Hematopoietic multipotent progenitor cell (in vitro differentiated cells): Measurements from ENCODE around the gene GFRA3. TPM values are rescaled to one million over a fixed set of nuclear protein-coding genes. Genes with fewer than 3 reads are reported as not detected.
"Not testable (repeated sequence)": the region's sequence is repeated elsewhere in the genome, so short reads cannot be mapped to it uniquely, and the experiment has no call there.

Source experiments
- DNase-seq, 3 donors: peaks; one replicate each; pipeline ENCODE4 v3.0.0-alpha.2; 2011 to 2015; ENCODE audit warnings: low read depth in 2 of 3, low spot score in 2 of 3
- total RNA-seq: library from RNA; depleted of rRNA; stranded (reverse); fragments of >200 nt; gene quantifications from one replicate; pipeline ENCODE4 v1.2.3, GENCODE V29; 2012

GFRA3 gene
- total RNA-seq, 1 donor = 0.27 TPM

- not testable (repeated sequence) for DNase-seq
Observed at GRCh38 chr5:138247800-138248199, 26.6 kb downstream of the GFRA3 start.

GRCh38 chr5:138246822-138247221, 27.6 kb downstream of the GFRA3 start:
- no peak for DNase-seq

- no peak for DNase-seq
Observed at GRCh38 chr5:138246334-138246733, 28.1 kb downstream of the GFRA3 start.

- no peak for DNase-seq
Observed at GRCh38 chr5:138245717-138246116, 28.7 kb downstream of the GFRA3 start.

GRCh38 chr5:138243794-138244193, 30.6 kb downstream of the GFRA3 start:
- no peak for DNase-seq

- peak in 2 of 3 donors; percentile 55 to 63 for DNase-seq
Observed at GRCh38 chr5:138241688-138242571, 32.5 kb downstream of the GFRA3 start.

GRCh38 chr5:138240650-138241385, 33.6 kb downstream of the GFRA3 start:
- DNase-seq = peak in 2 of 3 donors; percentile 59 to 84

GRCh38 chr5:138238034-138238433, 36.4 kb downstream of the GFRA3 start:
- no peak for DNase-seq

- DNase-seq = no peak
Observed at GRCh38 chr5:138234651-138235050, 39.8 kb downstream of the GFRA3 start.

- no peak for DNase-seq
Observed at GRCh38 chr5:138233280-138233679, 41.1 kb downstream of the GFRA3 start.

GRCh38 chr5:138230981-138231589, 43.3 kb downstream of the GFRA3 start:
- DNase-seq = peak in 1 of 3 donors; percentile 49

- no peak for DNase-seq
Observed at GRCh38 chr5:138230261-138230660, 44.2 kb downstream of the GFRA3 start.

- DNase-seq = no peak
Observed at GRCh38 chr5:138229387-138229786, 45.0 kb downstream of the GFRA3 start.

GRCh38 chr5:138226910-138227309, 47.5 kb downstream of the GFRA3 start:
- peak in 1 of 3 donors; percentile 32 for DNase-seq

GRCh38 chr5:138224712-138225111, 49.7 kb downstream of the GFRA3 start:
- no peak for DNase-seq

- DNase-seq = no peak
Observed at GRCh38 chr5:138223532-138223931, 50.9 kb downstream of the GFRA3 start.

- DNase-seq = no peak
Observed at GRCh38 chr5:138216799-138217198, 57.6 kb downstream of the GFRA3 start.

- DNase-seq = peak; percentile 79 to 98 (median 97)
Observed at GRCh38 chr5:138213161-138214029, 61.0 kb downstream of the GFRA3 start, which contains the start of gene CDC23. TSS of gene CDC23 (minus strand) at chr5:138213323. CDS start at chr5:138213312, 11 bp downstream.

GRCh38 chr5:138212828-138213160, 61.6 kb downstream of the GFRA3 start:
- DNase-seq = no peak

GRCh38 chr5:138210985-138211384, 63.4 kb downstream of the GFRA3 start:
- no peak for DNase-seq
